Neural progenitor cell (in vitro differentiated cells): ENCODE results near the gene CHMP2A.

Experiments used
- EZH2 ChIP-seq: fragments of 200-600 bp; sonication (generic); IDR thresholded peaks from 2 replicates; pipeline ENCODE4 v1.6.1; 2017; ENCODE audit warnings: antibody characterized with exemption, mild to moderate bottlenecking, moderate library complexity
- EZH2phosphoT487 ChIP-seq: fragments of 200-600 bp; sonication (generic); IDR thresholded peaks from 2 replicates; pipeline ENCODE4 v1.6.1; 2017; ENCODE audit warnings: antibody characterized with exemption
- TF ChIP-seq, protein P1 (sequence below): fragments of 200-600 bp; sonication (generic); IDR thresholded peaks from 2 replicates; pipeline ENCODE4 v1.5.1; 2017; ENCODE audit warnings: antibody characterized with exemption, mild to moderate bottlenecking

DNA sequence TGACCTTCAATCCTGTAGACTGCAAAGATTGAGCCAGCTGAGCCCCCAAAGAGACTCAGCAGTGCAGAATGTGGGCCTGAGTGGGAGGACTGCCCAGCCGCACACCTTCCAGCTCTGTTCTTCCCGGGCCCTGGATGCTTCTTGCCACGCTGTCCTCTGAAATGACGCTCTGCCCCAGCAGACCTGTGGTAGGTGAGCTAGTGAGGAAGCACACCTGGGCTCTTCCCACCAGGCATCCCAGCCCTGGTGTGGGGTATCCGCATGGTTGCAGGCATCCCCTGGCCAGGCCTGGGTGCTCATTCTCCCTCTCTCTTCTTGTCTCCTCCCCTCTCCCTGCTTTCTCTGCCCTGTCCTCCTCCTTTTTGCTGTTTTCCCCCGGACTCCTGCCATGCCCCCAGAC is 28.1 kb upstream of the CHMP2A start:
- TF ChIP-seq, protein P1, sequence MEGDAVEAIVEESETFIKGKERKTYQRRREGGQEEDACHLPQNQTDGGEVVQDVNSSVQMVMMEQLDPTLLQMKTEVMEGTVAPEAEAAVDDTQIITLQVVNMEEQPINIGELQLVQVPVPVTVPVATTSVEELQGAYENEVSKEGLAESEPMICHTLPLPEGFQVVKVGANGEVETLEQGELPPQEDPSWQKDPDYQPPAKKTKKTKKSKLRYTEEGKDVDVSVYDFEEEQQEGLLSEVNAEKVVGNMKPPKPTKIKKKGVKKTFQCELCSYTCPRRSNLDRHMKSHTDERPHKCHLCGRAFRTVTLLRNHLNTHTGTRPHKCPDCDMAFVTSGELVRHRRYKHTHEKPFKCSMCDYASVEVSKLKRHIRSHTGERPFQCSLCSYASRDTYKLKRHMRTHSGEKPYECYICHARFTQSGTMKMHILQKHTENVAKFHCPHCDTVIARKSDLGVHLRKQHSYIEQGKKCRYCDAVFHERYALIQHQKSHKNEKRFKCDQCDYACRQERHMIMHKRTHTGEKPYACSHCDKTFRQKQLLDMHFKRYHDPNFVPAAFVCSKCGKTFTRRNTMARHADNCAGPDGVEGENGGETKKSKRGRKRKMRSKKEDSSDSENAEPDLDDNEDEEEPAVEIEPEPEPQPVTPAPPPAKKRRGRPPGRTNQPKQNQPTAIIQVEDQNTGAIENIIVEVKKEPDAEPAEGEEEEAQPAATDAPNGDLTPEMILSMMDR, result no peak
- no peak for TF ChIP-seq EZH2
- no peak for TF ChIP-seq EZH2phosphoT487
